ENCODE results near the gene SENP1.
A peak's percentile ranks its signal among the peaks of the same experiment; 100 is the strongest.

Gene SENP1

DNA sequence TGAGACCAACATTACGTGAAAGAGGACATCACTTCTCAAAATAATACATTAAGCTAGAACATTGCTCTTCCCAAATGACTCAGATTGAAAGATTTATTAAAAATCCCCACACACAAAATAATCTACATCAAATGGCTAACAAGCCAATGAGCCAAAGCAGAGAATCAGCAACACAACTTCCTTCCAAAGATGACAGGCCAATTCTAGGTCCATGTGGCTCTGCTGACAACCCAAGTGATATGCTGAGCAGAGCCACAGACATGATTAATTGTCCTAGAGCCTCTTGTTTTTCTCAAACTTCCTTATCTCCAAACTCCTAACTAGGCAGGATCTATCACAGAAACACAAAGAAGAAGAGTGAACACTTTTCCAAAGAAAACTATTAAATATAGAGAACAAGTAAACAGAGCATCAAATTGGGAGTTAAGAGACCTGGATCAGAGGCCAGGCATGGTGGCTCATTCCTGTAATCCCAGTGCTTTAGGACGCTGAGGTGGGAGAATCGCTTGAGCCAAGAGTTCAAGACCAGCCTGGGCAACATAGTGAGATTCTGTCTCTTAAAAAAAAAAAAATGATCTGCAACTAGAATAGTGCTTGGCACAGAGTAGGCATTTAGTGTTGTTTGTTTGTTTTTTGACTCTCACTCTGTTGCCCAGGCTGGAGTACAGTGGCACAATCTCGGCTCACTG lies 38.5 kb downstream of the SENP1 start:
- FAIRE-seq (peak; percentile 36), DNase-seq (ENCODE audit: insufficient read length, low spot score) (no peak)
- TF ChIP-seq POLR2A (IDR thresholded peaks at IDR 0.05; ENCODE audit: low read depth, low read length): no peak

GRCh38 chr12:48065041-48065440 lies 40.8 kb downstream of the SENP1 start:
- FAIRE-seq (no peak), DNase-seq (ENCODE audit: insufficient read length, low spot score) (no peak)
- no peak for TF ChIP-seq POLR2A (IDR thresholded peaks at IDR 0.05; ENCODE audit: low read depth, low read length)

GRCh38 chr12:48063530-48063929 lies 42.3 kb downstream of the SENP1 start:
- no peak for FAIRE-seq
- DNase-seq (ENCODE audit: insufficient read length, low spot score): no peak
- TF ChIP-seq POLR2A (IDR thresholded peaks at IDR 0.05; ENCODE audit: low read depth, low read length): no peak

DNA sequence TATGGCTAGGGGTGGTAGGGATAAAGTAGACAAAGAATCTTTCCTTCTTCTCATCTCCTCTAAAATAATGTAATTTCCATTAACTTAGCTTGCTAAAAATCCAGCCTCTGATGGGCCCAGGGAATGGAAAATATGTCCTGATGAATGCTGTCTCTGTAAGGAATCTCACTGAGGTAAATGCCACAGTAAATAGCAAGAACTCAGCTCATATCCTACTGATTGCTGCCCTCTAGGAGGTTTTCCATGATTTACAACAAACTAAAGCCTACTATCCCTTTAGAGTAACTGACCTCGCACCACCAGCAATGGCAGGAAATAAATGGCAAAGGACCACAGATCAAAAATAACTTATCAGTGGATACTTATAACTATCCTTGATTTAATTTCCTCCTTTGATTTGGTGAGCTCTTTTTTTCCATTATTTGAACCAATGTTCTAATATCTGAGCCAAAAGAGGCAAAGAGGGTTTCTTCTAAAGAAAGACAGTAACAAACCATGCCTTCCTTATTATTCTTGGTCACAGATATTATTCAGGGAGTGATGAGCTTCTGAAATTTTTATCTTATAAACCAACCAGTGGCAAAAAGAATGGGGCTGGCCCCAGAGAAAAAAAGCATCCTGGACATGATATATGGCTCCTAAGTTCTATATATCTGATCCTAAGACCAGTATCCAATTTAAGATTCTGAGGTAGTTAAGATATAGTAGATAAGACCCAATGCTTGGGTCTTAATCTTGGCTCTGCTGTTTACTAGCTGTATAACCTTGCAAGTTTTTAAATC lies 43.8 kb downstream of the SENP1 start:
- DNase-seq (ENCODE audit: insufficient read length, low spot score) (no peak), FAIRE-seq (no peak)
- TF ChIP-seq POLR2A (IDR thresholded peaks at IDR 0.05; ENCODE audit: low read depth, low read length): no peak

DNA sequence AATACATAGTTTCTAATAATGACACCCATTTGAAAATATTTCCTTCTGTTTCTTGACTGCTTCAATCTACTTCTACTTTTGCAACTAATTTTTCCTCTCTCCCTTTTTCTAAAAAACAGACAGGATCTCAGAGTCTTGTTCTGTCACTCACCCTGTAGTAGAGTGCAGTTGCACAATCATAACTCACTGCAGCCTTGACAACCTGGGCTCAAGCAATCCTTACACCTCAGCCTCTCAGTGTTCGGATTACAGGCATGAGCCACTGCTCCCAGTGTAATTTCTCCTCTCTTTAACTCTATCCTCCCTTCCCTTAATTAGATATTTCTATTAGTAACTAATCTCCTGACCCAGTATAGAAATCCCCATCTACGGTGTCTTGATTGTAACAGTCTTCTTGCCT lies 45.4 kb downstream of the SENP1 start:
- TF ChIP-seq POLR2A (IDR thresholded peaks at IDR 0.05; ENCODE audit: low read depth, low read length): no peak
- no peak for FAIRE-seq
- no peak for DNase-seq (ENCODE audit: insufficient read length, low spot score)

GRCh38 chr12:48058771-48059170 lies 47.1 kb downstream of the SENP1 start:
- no peak for TF ChIP-seq POLR2A (IDR thresholded peaks at IDR 0.05; ENCODE audit: low read depth, low read length)
- FAIRE-seq: no peak
- DNase-seq (ENCODE audit: insufficient read length, low spot score): no peak

- DNase-seq (ENCODE audit: insufficient read length, low spot score) (no peak), FAIRE-seq (no peak)
- TF ChIP-seq POLR2A (IDR thresholded peaks at IDR 0.05; ENCODE audit: low read depth, low read length): no peak
These were observed 50.7 kb downstream of the SENP1 start for GRCh38 chr12:48054955-48055821.

- TF ChIP-seq POLR2A (IDR thresholded peaks at IDR 0.05; ENCODE audit: low read depth, low read length): no peak
- DNase-seq (ENCODE audit: insufficient read length, low spot score) (no peak), FAIRE-seq (no peak)
These were observed 52.0 kb downstream of the SENP1 start for GRCh38 chr12:48053883-48054282.

- TF ChIP-seq POLR2A (IDR thresholded peaks at IDR 0.05; ENCODE audit: low read depth, low read length): no peak
- DNase-seq (ENCODE audit: insufficient read length, low spot score) (no peak), FAIRE-seq (no peak)
These were observed 52.8 kb downstream of the SENP1 start for GRCh38 chr12:48053122-48053521.

GRCh38 chr12:48051681-48052080 lies 54.2 kb downstream of the SENP1 start:
- no peak for DNase-seq (ENCODE audit: insufficient read length, low spot score)
- TF ChIP-seq POLR2A (IDR thresholded peaks at IDR 0.05; ENCODE audit: low read depth, low read length): no peak

GRCh38 chr12:48050174-48050573 lies 55.7 kb downstream of the SENP1 start:
- TF ChIP-seq POLR2A (IDR thresholded peaks at IDR 0.05; ENCODE audit: low read depth, low read length): no peak
- DNase-seq (ENCODE audit: insufficient read length, low spot score): no peak
- no peak for FAIRE-seq

More at GRCh38 chr12:48051681-48052080, 54.2 kb downstream of the SENP1 start:
- peak; percentile 55 for FAIRE-seq

DNA sequence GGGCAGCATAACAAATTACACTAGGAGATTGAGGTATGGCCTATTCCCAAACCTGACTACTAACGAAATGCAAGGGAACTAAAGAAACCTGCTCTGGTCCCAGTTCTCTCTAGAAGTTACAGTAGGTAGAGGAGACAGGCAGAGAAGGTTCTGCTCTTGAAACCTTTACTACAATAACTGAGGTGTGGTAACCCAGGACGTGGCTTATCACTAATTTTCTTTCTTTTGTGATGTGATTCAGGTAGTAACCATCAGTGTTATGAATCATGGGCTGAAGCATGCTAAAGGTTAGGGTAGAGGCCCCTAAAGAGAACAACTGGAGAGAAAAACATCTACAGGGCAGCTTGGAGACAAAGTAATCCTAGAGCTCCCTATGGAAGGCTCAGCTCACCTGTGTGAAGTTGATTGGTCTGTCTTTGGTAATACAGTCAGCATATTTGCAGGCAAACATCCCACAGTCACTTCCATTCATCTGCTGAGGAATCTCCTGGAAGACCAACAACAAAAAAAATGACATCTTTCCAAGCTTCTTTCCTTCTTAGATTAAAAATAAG lies 59.8 kb downstream of the SENP1 start:
- TF ChIP-seq POLR2A (IDR thresholded peaks at IDR 0.05; ENCODE audit: low read depth, low read length): no peak
- no peak for DNase-seq (ENCODE audit: insufficient read length, low spot score)
- no peak for FAIRE-seq

GRCh38 chr12:48045061-48045846 lies 60.6 kb downstream of the SENP1 start:
- DNase-seq (ENCODE audit: insufficient read length, low spot score): no peak
- no peak for TF ChIP-seq POLR2A (IDR thresholded peaks at IDR 0.05; ENCODE audit: low read depth, low read length)
- no peak for FAIRE-seq

Data from H54 (cell line).